ENCODE data around the gene BMF. TPM values are rescaled to one million over a fixed set of nuclear protein-coding genes. Genes with fewer than 3 reads are reported as not detected.
A peak's percentile ranks its signal among the peaks of the same experiment; 100 is the strongest.
"Not testable (repeated sequence)": the region's sequence is repeated elsewhere in the genome, so short reads cannot be mapped to it uniquely, and the experiment has no call there.

Gene BMF
- total RNA-seq (10 to 100 TPM in 4 of 5 experiments, 1 to 10 TPM in 1; 7.7 to 31.1 (median 19.6) TPM), polyA plus RNA-seq (1 to 10 TPM; 1.5 to 2.9 TPM), total RNA-seq (12.4 reads per million, percentile 40 among the genes with 10 or more reads in this experiment)

GRCh38 chr15:40108855-40109735 is at the start of gene BMF:
BMF (minus strand) TSS chr15:40108879; CDS start chr15:40106086, 2,793 bp downstream.
- ATAC-seq (peak; percentile 89), DNase-seq (peak; percentile 87 to 98 (median 90))
- Histone ChIP-seq H3K4me1 (ENCODE audit: control insufficient read depth in 2 of 2, insufficient read depth in 2 of 2, low read length in 2 of 2) (peaks cover 24 to 32% of the 10 kb centered on the region in 2 donors), H3K27me3 (ENCODE audit: control insufficient read depth in 2 of 2, insufficient read depth in 2 of 2, low read length in 2 of 2) (no peaks in the 10 kb centered on the region), H3K27ac (ENCODE audit: low read depth, low read length) (peak within 1 kb of the TSS; percentile 52), H3K9me3 (ENCODE audit: control insufficient read depth in 2 of 3, low read length in 3 of 3) (no peaks in the 10 kb centered on the region), H3K36me3 (ENCODE audit: control insufficient read depth in 2 of 3, insufficient read depth in 3 of 3, low read length in 3 of 3) (no peaks in the 10 kb centered on the region), H3K4me3 (ENCODE audit: low read length) (peak within 1 kb of the TSS; percentile 44)
- Mint-ChIP-seq H3K9me3 (peaks cover 0 to 1% (median 0%) of the 10 kb centered on the region in 11 donors), H3K27ac (peak within 1 kb of the TSS; percentile 69 to 92 (median 80)), H3K36me3 (peaks cover 0 to 4% (median 0%) of the 10 kb centered on the region in 5 donors), H3K4me1 (peaks cover 35 to 56% (median 49%) of the 10 kb centered on the region in 7 donors), H3K4me3 (peak within 1 kb of the TSS; percentile 89 to 99 (median 94)), H3K27me3 (peaks cover 0 to 19% (median 8%) of the 10 kb centered on the region in 5 donors)
- CTCF ChIA-PET: interaction anchor here (0.5 to 7.7 kb wide), 3 partner anchors 9 to 1570 kb away, joined by 3 to 69 read pairs (median 3); no protein-coding TSS in a partner anchor
- POLR2A ChIA-PET: interaction anchor here (0.5 to 4.2 kb wide), 10 partner anchors 8 to 199 kb away, joined by 3 to 18 read pairs (median 4); no protein-coding TSS in a partner anchor
- intact Hi-C loops (cut with micrococcal nuclease): loop anchor here (1.0 to 5.0 kb wide), 10 partner anchors 11 to 326 kb away; partner anchors contain the start of genes EIF2AK4 (in 1 of the 2), FSIP1 (in 1 of the 2) and IVD (in 1 of the 2)

DNA sequence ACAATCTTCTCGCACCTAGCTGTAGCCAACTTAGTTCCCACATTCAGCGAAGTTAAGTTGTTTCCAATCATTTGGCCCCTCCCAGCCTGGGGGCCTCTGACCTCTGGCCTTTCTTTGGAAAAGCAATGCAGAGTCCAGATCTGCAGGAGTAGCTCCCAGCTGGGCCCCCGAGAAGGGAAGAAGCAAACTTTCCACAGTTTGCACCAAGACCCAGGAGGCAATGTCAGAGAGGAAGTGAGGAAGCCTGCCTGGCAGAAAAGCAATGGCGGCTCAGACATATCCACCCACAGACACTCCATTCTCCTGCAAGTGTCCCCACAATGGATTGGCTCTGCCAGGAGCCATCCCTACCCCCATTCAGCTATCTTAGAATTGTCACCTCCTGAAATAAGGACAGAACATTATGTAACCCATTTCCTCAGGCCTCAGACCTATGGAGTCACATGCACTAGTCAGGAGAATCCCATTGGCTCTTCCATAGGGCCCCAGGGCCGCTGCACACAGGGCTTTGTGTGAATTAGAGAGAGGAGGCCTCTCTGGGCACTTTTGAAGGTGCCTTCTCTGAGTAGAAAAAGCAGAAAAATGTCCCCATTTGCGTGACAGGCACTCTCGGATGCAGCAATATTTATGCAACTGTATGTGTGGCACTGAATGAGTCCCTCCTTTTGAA is 49.2 kb upstream of the BMF start:
- Mint-ChIP-seq H3K9me3 (no peaks in the 10 kb centered on the region), H3K27me3 (no peaks in the 10 kb centered on the region), H3K4me1 (no peaks in the 10 kb centered on the region), H3K36me3 (peaks cover 0 to under 1% (median 0%) of the 10 kb centered on the region in 5 donors), H3K27ac (no peak overlapping the region), H3K4me3 (no peak overlapping the region)
- no peaks in the 10 kb centered on the region for H3K9me3 ChIP-seq (ENCODE audit: control insufficient read depth in 2 of 3, low read length in 3 of 3)
- intact Hi-C loops (cut with micrococcal nuclease): no loop called here
- ChIA-PET CTCF (no interaction called here), POLR2A (interaction anchor here (0.6 kb wide), 1 partner anchor 20 kb away, joined by 3 read pairs; no protein-coding TSS in a partner anchor)
- H3K27ac ChIP-seq (ENCODE audit: low read depth, low read length): no peak overlapping the region
- H3K27me3 ChIP-seq (ENCODE audit: control insufficient read depth in 2 of 2, insufficient read depth in 2 of 2, low read length in 2 of 2): no peaks in the 10 kb centered on the region
- no peak for DNase-seq
- peaks cover 0 to 7% of the 10 kb centered on the region in 2 donors for H3K4me1 ChIP-seq (ENCODE audit: control insufficient read depth in 2 of 2, insufficient read depth in 2 of 2, low read length in 2 of 2)
- H3K4me3 ChIP-seq (ENCODE audit: low read length): no peak overlapping the region
- no peaks in the 10 kb centered on the region for H3K36me3 ChIP-seq (ENCODE audit: control insufficient read depth in 2 of 3, insufficient read depth in 3 of 3, low read length in 3 of 3)
- ATAC-seq: no peak

DNA sequence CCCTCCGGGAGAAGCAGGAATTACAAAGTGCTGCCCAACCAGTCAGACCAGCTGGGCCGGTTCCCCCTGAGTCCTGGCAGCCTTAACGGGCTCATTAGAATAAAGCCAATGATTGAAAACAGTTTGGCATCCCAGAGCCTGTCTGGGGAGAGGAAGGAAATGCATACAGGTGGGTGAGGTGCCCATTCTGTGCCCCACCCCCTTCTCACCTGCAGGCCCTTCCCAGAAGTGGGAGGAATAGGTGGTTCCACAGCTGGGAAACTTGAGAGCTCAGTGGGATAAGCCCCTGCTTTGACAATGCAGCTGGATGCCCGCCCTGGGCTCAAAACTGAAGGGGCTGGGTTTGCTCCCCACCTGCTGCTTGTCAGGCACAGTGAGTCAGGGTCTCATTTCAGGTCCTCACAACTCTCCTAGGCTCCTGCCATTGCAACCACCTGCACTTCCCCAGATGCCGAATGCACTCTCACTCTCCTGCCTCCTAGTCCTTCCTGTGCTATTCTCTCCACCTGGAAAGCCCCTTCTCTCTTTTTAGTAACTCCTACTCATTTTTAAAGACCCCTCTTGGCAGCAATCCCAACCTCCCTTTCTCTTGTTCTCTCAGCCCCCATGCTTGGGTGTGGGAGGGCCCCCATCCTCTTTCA is 46.7 kb upstream of the BMF start:
- no peak overlapping the region for H3K27ac Mint-ChIP-seq

GRCh38 chr15:40154821-40155220 is 46.1 kb upstream of the BMF start:
- H3K9me3 Mint-ChIP-seq; H3K27me3 Mint-ChIP-seq; DNase-seq; H3K4me1 Mint-ChIP-seq; POLR2A ChIA-PET; H3K4me3 Mint-ChIP-seq; H3K4me3 ChIP-seq (ENCODE audit: low read length); H3K36me3 ChIP-seq (ENCODE audit: control insufficient read depth in 2 of 3, insufficient read depth in 3 of 3, low read length in 3 of 3); CTCF ChIA-PET; H3K27me3 ChIP-seq (ENCODE audit: control insufficient read depth in 2 of 2, insufficient read depth in 2 of 2, low read length in 2 of 2); H3K36me3 Mint-ChIP-seq; H3K27ac ChIP-seq (ENCODE audit: low read depth, low read length); H3K9me3 ChIP-seq (ENCODE audit: control insufficient read depth in 2 of 3, low read length in 3 of 3); ATAC-seq; H3K27ac Mint-ChIP-seq; H3K4me1 ChIP-seq (ENCODE audit: control insufficient read depth in 2 of 2, insufficient read depth in 2 of 2, low read length in 2 of 2); intact Hi-C loops (cut with micrococcal nuclease): not testable (repeated sequence)

More for the DNA sequence above, 46.7 kb upstream of the BMF start:
- Histone ChIP-seq H3K36me3 (ENCODE audit: control insufficient read depth in 2 of 3, insufficient read depth in 3 of 3, low read length in 3 of 3) (no peaks in the 10 kb centered on the region), H3K4me3 (ENCODE audit: low read length) (no peak overlapping the region), H3K4me1 (ENCODE audit: control insufficient read depth in 2 of 2, insufficient read depth in 2 of 2, low read length in 2 of 2) (no peaks in the 10 kb centered on the region), H3K27me3 (ENCODE audit: control insufficient read depth in 2 of 2, insufficient read depth in 2 of 2, low read length in 2 of 2) (no peaks in the 10 kb centered on the region), H3K9me3 (ENCODE audit: control insufficient read depth in 2 of 3, low read length in 3 of 3) (no peaks in the 10 kb centered on the region), H3K27ac (ENCODE audit: low read depth, low read length) (no peak overlapping the region)
- H3K27me3 Mint-ChIP-seq: peaks cover 0 to 3% (median 0%) of the 10 kb centered on the region in 5 donors
- no peaks in the 10 kb centered on the region for H3K4me1 Mint-ChIP-seq
- intact Hi-C loops (cut with micrococcal nuclease): no loop called here
- ChIA-PET CTCF (no interaction called here), POLR2A (no interaction called here)
- H3K9me3 Mint-ChIP-seq: no peaks in the 10 kb centered on the region
- no peak overlapping the region for H3K4me3 Mint-ChIP-seq
- no peak for DNase-seq
- no peaks in the 10 kb centered on the region for H3K36me3 Mint-ChIP-seq
- no peak for ATAC-seq

GRCh38 chr15:40151991-40152390 is 43.3 kb upstream of the BMF start:
- Histone ChIP-seq H3K27me3 (ENCODE audit: control insufficient read depth in 2 of 2, insufficient read depth in 2 of 2, low read length in 2 of 2) (no peaks in the 10 kb centered on the region), H3K9me3 (ENCODE audit: control insufficient read depth in 2 of 3, low read length in 3 of 3) (no peaks in the 10 kb centered on the region), H3K27ac (ENCODE audit: low read depth, low read length) (no peak overlapping the region), H3K4me1 (ENCODE audit: control insufficient read depth in 2 of 2, insufficient read depth in 2 of 2, low read length in 2 of 2) (no peaks in the 10 kb centered on the region), H3K4me3 (ENCODE audit: low read length) (no peak overlapping the region), H3K36me3 (ENCODE audit: control insufficient read depth in 2 of 3, insufficient read depth in 3 of 3, low read length in 3 of 3) (no peaks in the 10 kb centered on the region)
- POLR2A ChIA-PET: no interaction called here
- ATAC-seq: no peak
- Mint-ChIP-seq H3K27me3 (peaks cover 0 to 17% (median 0%) of the 10 kb centered on the region in 5 donors), H3K4me1 (no peaks in the 10 kb centered on the region), H3K4me3 (no peak overlapping the region), H3K9me3 (peaks cover 0 to 2% (median 0%) of the 10 kb centered on the region in 11 donors), H3K27ac (no peak overlapping the region), H3K36me3 (no peaks in the 10 kb centered on the region)
- CTCF ChIA-PET: no interaction called here
- intact Hi-C loops (cut with micrococcal nuclease): no loop called here
- DNase-seq: no peak

DNA sequence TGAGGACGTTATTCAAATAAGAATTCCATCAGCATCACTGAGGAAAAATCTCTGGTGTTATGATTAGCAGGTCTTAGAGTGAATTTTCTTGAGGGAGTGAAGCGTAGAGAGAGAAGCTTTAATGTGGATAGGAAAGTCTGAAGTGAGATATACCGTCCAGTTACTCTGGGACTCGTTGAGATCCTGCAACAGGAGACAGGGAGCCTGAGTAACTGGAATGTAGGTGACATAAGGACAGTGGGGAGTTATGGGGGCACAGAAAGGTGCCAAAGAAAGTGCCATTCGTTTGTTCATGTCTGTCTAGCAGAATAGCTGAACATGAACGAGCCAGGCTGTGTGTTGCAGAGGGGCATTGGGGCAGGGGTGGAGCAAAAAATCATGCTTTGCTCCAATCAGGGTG is 42.8 kb upstream of the BMF start:
- H3K27me3 Mint-ChIP-seq: peaks cover 0 to 17% (median 0%) of the 10 kb centered on the region in 5 donors
- Histone ChIP-seq H3K9me3 (ENCODE audit: control insufficient read depth in 2 of 3, low read length in 3 of 3) (no peaks in the 10 kb centered on the region), H3K4me3 (ENCODE audit: low read length) (no peak overlapping the region), H3K36me3 (ENCODE audit: control insufficient read depth in 2 of 3, insufficient read depth in 3 of 3, low read length in 3 of 3) (no peaks in the 10 kb centered on the region), H3K27ac (ENCODE audit: low read depth, low read length) (no peak overlapping the region), H3K4me1 (ENCODE audit: control insufficient read depth in 2 of 2, insufficient read depth in 2 of 2, low read length in 2 of 2) (no peaks in the 10 kb centered on the region), H3K27me3 (ENCODE audit: control insufficient read depth in 2 of 2, insufficient read depth in 2 of 2, low read length in 2 of 2) (no peaks in the 10 kb centered on the region)
- ChIA-PET CTCF (no interaction called here), POLR2A (no interaction called here)
- H3K36me3 Mint-ChIP-seq: no peaks in the 10 kb centered on the region
- intact Hi-C loops (cut with micrococcal nuclease): no loop called here
- no peak overlapping the region for H3K27ac Mint-ChIP-seq
- DNase-seq (no peak), ATAC-seq (no peak)
- no peak overlapping the region for H3K4me3 Mint-ChIP-seq
- H3K4me1 Mint-ChIP-seq: no peaks in the 10 kb centered on the region
- H3K9me3 Mint-ChIP-seq: peaks cover 0 to 2% (median 0%) of the 10 kb centered on the region in 11 donors

Measured in naive thymus-derived CD4-positive, alpha-beta T cell (primary cell).